HG03460 (cell line): ENCODE results near the gene NTM.

Experiments
- ATAC-seq: cut with Tn5 transposase; IDR thresholded peaks from one replicate; pipeline ENCODE4 v1.9.1; 2021; ENCODE audit not compliant: unreplicated experiment

NTM gene

GRCh38 chr11:131928992-131929391 lies 558.6 kb downstream of the NTM start:
- no peak for ATAC-seq

GRCh38 chr11:131932584-131933325 lies 562.3 kb downstream of the NTM start:
- no peak for ATAC-seq

- ATAC-seq, result no peak
Observed at GRCh38 chr11:131934006-131934405, 563.6 kb downstream of the NTM start.

- no peak for ATAC-seq
Observed at GRCh38 chr11:131938351-131938751, 567.9 kb downstream of the NTM start.

GRCh38 chr11:131940126-131940525 lies 569.7 kb downstream of the NTM start:
- ATAC-seq, result no peak

GRCh38 chr11:131942878-131943277 lies 572.5 kb downstream of the NTM start:
- no peak for ATAC-seq

GRCh38 chr11:131943295-131943694 lies 572.9 kb downstream of the NTM start:
- no peak for ATAC-seq

- ATAC-seq, result no peak
Observed at GRCh38 chr11:131944736-131945135, 574.3 kb downstream of the NTM start.

GRCh38 chr11:131945706-131946105 lies 575.3 kb downstream of the NTM start:
- no peak for ATAC-seq

- ATAC-seq, result no peak
Observed at GRCh38 chr11:131947511-131947910, 577.1 kb downstream of the NTM start.

GRCh38 chr11:131951121-131951520 lies 580.7 kb downstream of the NTM start:
- no peak for ATAC-seq

- ATAC-seq, result no peak
Observed at GRCh38 chr11:131954146-131954545, 583.7 kb downstream of the NTM start.

- no peak for ATAC-seq
Observed at GRCh38 chr11:131955904-131956303, 585.5 kb downstream of the NTM start.

GRCh38 chr11:131957201-131957600 lies 586.8 kb downstream of the NTM start:
- ATAC-seq, result no peak

- no peak for ATAC-seq
Observed at GRCh38 chr11:131957875-131958274, 587.5 kb downstream of the NTM start.

- no peak for ATAC-seq
Observed at GRCh38 chr11:131962818-131963217, 592.4 kb downstream of the NTM start.

- no peak for ATAC-seq
Observed at GRCh38 chr11:131964698-131965483, 594.5 kb downstream of the NTM start.

GRCh38 chr11:131965504-131965903 lies 595.1 kb downstream of the NTM start:
- ATAC-seq, result no peak

- no peak for ATAC-seq
Observed at GRCh38 chr11:131966667-131967066, 596.3 kb downstream of the NTM start.

GRCh38 chr11:131969261-131969660 lies 598.8 kb downstream of the NTM start:
- no peak for ATAC-seq

GRCh38 chr11:131973061-131973460 lies 602.6 kb downstream of the NTM start:
- ATAC-seq, result no peak

- no peak for ATAC-seq
Observed at GRCh38 chr11:131975619-131976018, 605.2 kb downstream of the NTM start.
